ENCODE data around the gene NPHS1.

DNA sequence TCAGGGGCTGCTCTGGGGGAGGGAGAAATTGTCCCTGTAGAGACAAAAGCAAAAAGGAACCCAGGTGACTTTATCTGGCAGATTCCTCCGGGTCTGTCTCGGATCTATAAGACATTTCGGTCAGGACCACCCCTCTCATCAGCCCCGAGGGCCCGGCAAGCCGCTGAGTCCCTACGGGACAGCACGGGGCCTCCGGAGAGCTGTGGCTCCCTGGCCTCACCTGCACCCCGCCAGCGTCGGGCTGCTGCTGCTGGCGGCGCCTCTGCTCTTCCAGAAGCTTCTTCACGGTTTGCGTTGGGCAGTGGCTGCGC is 46.1 kb upstream of the NPHS1 start:
- TF ChIP-seq EZH2 (IDR thresholded peaks at IDR 0.05; ENCODE audit: insufficient read depth, poor library complexity, severe bottlenecking) (no peak), EZH2phosphoT487 (IDR thresholded peaks at IDR 0.05; ENCODE audit: insufficient read depth, low read depth) (no peak)
